NCI-H187 (cell line): Measurements from ENCODE around the gene MRPS31.

ENCODE experiments used
- DNase-seq, 2 experiments: peaks; one replicate each; lab custom pipeline; 2025; lab: John Stamatoyannopoulos, UW

Gene MRPS31

DNA sequence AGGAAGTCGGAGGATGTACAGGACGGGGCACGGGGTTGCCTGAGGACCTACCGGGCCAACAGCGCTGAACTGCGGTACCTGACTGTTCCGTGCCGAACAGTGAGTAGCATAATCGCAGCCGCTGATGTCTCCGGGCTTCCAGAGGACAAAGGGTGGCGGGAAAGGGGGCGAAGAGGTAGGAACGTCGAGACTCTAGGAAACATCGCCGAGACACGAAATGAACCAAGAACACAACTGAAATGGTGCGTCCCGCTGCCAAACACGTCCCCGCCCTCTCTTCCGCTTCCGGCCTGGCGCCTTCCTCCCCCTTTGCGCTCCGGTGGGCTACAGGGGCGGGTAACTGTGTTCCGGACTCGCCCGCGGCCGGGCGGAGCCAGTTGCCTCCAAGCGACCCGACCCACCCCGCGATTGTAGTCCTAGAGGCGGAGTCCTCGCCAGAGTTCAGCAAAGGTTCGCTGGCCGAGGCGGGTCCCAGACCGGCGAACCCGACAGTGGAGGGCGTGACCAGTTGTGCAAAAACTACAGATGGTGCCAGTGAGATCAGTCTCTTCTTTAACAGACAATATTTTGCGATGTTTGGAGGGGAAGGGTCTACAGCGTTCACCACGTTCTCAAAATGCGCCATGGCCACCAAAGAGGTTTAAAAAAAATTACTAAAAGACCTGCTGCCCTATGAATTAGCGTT lies at the start of gene MRPS31:
TSS of gene MRPS31 (minus strand) at position 257 of the 685 bp plus-strand sequence. CDS start at position 203, 54 bp downstream.
- DNase-seq = peak; percentile 89

DNA sequence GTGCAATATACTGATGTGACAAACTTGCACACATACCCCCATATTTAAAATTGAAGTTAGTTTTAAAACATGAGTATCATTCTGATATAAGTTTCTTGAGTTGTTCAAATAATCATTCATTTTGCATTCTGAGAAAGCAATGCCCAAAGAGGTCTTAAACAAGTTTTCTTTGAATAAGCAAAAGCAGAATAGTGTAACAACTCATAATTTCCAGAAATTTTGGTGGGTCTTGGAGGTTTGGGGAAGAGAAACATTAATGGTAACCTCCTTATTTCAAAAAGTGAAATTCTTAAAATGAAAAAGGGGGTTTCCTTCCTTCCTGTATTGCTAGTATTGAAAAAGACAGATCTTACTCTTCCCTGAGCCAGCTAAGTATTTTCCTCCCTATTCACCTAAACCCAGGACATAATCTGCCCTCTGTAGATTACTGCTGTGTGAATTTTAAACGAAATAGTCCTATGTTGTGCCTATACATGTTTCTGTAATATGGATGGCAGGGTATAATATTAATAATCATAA lies 48.9 kb upstream of the MRPS31 start:
- no peak for DNase-seq

DNA sequence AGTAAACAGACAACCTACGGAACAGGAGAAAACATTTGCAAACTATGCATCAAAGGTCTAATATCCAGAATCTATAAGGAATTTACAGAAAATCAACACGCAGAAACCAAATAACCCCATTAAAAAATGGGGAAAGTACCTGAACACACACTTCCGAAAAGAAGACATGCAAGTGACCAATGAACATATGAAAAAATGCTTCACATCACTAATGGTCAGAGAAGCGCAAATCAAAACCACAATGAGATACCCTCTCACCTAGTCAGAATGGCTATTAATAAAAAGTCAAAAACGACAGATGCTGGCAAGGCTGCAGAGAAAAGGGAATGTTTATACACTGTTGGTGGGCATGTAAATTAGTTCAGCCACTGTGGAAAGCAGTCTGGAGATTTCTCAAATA lies 47.9 kb upstream of the MRPS31 start:
- no peak for DNase-seq

DNA sequence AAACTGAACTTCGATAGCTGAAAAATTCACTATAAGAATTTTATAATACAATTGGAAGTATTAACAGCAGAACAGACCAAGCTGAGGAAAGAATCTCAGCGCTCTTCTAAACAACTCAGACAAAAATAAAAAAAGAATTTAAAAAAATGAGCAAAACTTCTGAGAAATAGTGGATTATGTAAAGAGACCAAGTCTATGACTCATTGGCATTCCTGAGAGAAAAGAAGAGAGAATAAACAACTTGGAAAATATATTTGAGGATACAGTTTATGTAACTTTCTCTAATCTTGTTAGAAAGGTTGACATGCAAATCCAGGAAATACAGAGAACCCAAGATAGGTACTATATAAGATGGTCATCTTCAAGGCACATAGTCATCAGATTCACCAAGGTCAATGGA lies 43.8 kb upstream of the MRPS31 start:
- no peak for DNase-seq

DNA sequence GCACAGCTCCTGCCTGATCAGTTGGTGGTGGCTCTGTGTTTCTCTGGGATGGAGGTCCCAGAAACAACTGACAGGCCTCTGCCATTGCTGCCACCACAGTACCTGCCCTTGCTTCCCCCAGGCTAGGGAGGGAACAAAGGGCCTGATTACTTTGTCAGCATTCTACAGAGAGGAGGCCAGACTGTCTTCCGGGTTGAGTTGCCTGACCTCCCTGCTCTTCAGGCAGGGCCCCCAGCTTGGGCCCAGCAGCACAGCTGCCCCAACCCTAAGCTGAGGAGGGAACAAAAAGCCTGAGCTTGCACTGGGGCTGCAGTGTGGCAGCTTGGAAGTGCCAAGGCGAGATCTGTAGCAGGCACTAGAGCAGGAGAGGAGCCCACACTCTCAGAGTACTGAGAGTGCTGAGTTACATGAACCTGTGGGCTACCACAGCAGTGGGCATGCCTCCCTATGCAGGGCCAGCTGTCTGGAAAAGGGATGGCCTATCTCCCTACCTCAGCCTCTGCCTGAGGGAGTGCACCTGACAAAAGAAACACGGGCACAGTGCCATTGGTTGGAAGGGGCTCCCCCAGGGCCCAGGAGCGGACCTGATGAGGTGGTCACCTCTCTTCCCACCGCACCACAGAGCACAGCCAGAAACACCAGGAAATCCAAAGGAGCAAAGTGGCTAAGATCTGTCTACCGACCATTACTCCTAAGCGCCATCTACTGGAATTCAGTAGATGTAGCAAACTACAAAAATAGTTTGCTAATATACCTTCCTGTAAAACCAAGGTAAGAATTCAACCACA lies 42.9 kb upstream of the MRPS31 start:
- DNase-seq = no peak

DNA sequence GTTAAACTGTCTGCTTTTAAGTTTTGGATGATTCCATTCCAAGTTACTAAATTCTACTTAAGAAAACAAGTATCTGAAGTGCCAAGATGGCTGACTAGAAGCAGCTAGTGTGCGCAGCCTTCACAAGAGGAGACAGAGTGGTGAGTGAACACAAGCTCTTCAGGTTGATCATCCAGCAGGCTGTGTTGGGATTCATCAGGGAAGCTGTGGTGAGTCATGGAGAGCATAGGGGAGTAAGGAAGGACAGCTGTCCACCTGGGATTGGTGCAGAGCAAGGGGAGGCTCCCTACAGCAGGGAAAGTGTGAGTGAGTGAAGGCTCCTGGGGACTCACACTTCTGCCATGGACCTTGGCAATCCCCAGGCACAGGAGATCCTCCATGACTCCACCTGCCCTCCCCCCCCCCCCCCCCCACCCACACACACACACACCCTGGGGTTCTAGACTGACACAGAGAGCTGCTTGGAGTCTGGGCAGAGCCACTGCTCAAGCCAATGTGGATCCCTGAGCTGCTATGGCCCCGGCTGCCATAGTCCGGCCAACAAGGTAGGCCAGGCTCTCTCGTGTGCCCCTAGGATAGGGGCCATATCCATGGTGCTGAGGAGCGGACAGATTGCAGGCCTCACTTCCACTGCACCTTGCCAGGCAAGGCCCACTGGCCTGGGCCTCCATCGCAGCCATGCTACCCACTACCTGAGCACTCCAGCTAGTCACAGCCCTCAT lies 41.9 kb upstream of the MRPS31 start:
- no peak for DNase-seq

DNA sequence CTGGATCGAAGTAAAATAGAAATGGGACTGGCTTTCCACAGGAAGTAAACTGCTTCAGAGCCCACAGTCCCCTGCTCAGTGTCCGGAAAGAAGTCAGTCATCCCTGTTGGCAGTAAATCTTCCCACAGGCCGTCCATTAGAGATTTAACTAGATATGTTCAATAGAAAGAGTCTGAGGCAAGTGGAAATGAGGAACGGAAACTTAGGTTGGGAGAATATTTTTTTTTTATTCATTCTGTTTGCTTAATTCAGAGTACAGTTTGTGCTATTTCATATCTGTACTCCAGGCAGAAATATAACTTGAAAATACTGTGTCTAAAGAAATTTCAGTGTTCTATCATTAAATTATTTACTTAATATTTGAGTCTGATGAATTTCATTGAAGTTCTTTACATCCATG lies 41.1 kb upstream of the MRPS31 start:
- DNase-seq = no peak

DNA sequence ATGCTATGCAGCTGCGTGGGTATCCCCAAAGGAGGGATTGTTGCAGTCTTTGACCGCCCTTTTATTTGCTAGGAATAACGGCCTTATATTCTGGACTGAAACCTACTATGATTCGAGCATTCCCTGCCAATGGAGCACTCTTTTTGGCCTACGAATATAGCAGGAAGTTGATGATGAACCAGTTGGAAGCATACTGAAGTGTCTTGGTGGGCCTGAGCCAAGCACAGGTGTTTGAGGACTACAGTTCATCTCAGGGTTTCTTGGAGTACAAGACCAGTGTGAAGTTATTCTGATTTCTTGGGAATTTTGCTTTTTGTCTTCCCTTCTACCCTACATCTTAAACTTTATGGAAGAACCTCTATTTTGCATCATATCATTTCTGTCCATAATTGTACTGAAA lies 38.5 kb upstream of the MRPS31 start:
- no peak for DNase-seq

DNA sequence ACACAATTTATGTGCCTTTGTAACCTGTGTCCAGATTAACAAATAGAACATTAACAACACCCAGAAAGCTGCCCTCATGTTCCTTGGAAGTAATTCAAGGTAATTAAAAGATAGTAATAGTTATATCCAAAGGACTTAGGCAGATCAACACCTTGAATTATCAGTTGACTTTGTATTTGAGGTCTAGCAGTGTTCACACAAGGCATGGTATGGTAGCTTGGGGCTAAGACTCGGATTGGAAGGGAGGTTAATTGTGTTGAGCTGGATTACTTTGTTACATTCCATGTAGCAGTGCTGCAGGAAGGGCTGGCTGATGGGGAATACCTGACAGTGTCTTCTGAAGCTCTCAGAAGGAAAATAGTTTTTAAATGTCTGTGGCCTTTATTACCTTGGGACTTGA lies 35.3 kb upstream of the MRPS31 start:
- no peak for DNase-seq

DNA sequence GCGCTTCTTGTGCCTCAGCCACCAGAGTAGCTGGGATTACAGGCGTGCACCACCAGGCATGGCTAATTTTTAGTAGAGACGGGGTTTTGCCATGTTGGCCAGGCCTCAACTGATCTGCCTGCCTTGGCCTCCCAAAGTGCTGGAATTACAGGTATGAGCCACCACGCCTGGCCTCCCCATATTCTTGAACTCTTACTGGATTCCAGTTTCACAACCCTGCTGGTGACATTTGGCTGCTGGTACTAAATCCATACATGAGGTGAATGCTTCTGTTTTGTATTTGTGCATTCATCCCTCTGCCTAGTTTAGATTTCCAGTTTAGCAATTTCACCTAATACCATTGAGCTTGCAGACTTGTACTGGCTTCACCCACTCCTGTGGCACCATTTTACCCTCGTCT lies 32.3 kb upstream of the MRPS31 start:
- no peak for DNase-seq

DNA sequence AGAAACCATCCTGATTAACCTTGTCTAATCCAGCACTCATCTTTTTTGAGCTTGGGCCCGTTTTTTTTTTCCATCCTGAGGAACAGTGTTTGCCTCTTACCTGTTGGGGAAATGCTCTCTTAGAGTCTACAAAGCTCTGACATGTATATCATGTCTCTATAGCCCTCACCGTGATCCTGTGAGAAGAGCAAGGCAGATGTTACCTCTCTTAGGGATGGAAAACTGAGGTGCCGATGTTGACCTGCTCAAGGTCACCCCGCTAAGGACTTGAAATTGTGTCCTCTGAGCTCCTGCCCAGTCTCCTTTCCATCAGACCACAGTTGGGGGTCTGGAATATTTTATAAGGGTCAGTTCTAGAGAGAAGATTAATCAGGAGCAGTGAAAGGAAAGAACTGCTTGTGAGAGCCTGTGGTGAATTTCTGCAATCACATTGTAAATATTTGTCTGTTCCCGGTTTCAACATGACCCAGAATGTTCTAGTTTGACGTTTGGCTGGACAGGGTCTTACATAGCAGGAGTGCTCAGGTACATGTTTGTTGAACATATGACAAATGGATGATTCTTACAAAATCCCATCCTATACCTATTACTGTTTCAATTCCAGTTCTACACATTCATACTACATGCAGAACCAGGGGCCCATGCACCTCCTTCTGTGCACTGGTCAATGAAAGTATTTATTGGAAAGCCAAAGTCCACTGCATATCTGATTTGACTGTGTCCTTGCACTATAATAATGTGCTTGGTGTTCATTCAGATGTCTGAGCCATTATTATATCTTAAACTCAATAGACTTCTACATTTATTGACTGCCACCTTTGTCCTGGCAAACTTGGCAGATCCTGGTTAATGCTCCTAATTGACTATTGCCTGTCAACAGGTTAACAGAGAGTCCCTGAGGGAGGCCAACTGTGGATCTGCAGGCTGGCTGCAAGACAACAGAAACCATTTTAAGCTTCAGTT lies 30.5 kb upstream of the MRPS31 start:
- no peak for DNase-seq

DNA sequence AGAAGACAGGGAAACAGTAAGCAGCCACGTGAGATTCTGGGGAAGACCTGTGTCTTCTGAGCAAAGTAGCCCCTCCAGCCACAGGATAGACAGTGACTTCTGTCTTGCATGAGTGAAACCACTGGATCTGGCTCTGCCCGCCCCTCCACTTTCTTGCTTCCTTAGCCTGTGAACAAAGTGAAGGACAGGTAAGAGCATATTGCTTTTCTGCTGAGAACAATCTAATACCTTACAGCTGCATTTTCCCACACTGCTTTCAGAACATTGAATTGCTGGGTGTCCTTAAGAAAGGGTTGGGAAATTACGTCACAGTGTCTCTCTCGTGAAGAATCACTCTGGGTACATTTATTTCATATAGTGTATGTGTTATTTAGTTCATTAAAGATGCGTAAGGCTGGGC lies 29.6 kb upstream of the MRPS31 start:
- no peak for DNase-seq

DNA sequence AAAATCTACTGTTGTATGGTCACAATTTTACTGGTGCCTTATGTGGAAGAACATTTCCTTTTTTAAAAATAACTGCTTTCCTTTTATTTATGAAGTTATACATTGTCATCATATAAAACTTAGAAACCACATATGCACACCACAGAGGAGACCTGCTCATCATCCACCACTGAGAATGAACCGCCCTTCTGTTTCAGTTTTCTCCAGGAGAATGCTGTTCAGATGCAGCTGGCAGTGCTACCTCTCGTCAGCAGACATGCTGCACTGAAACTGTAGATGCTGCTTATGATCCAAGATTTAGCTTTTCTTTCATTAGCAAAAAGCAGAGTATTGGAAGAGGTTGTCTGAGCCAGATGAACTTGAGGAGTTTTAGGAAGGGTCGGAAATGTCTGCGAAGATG lies 28.5 kb upstream of the MRPS31 start:
- no peak for DNase-seq

DNA sequence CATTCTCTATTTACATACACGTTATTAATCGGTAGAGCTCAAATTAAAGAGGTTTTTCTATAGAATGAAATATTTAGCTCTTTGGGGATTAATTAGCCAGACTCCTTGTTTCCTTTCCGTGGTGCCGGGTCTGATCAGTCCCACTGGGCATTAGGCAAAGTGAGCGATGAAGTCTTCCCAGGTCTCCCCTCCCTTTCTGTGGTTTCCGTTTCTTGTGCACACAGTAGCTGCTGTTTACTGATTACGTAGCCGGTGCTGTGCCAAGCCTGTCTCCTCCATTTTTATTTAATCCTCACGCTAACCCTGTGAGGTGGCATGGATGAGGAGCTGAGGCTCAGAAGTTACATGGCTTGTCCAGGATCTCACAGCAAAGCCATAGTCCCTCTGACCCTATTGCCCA lies 27.4 kb upstream of the MRPS31 start:
- DNase-seq = no peak

DNA sequence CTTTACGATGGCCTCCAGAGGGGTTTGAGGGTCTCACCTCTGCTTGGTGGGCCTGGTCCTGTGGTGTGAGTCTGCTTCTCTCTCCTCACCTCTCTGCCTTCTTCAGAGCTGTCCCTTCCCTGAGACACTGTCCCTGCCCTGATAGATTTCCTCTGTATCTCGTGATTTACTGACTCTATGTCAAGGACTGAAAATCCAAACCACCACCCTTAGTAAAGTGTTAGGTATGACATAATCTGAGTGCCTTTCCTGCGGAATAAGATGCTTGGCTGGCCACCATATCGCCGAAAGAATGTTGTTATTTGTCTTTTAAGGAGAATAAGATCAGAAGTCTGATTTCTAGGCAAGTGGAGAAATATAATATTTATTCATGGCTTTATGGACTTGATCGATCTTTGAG lies 25.7 kb upstream of the MRPS31 start:
- DNase-seq = no peak

DNA sequence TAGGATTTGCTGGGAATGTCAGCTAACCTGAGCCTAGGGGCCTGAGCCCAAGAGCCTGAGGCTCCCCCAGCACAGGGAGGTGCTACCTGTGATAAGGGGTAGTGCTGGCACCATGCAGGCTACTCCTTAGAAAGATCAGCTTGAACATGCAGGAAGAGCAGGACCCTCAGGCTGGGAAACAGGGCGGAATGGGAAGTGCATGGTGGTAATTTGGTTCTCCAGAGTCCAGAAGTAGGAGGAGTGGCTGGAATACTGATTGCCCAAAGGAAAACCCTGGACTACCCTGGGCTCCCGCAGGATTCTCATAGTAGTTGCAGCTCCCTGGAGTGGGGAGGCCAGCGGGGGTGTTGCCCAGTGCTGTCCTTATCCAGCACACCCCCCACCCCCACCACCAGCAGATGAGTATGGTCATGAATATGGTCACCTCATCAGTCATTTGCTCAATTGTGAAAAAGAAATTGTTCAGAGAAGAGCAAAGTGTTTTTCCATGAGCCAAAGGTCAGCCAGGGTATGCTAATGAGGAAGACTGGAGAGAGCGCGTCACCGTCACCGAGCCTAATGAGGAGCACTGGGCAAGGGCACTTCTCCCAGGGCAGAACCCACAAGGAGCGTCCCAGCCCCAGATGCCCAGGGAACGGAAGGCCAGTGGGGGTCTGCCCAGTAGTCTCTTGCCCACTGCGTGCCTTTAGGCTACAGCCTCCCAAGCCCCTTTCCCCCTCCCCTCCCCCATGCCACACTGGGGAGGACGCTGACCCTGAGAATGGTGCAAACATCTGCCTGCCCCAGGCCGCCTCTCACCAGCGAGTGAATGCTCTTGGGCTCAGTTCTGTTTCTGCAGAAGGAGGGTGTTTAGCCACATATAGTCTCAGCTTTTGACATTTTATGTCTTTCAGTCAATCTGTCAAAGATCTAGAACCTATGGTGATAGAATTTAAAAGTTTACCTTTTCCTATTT lies 23.7 kb upstream of the MRPS31 start:
- no peak for DNase-seq

DNA sequence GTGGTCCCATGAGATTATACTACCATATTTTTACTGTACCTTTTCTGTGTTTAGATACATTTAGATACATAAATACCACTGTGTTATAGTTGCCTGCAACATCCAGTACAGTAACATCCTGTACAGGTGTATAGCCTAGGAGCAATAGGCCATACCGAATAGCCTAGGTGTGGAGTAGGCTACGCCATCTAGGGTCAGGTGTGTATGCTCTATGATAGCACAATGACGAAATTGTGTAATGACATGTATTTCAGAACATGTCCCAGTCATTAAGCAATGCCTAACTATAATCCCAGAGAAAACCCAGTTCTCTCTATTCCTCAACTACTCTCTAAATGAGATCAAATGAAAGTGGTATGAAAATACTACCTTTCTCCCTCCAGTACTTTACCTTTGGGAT lies 22.3 kb upstream of the MRPS31 start:
- DNase-seq = no peak

DNA sequence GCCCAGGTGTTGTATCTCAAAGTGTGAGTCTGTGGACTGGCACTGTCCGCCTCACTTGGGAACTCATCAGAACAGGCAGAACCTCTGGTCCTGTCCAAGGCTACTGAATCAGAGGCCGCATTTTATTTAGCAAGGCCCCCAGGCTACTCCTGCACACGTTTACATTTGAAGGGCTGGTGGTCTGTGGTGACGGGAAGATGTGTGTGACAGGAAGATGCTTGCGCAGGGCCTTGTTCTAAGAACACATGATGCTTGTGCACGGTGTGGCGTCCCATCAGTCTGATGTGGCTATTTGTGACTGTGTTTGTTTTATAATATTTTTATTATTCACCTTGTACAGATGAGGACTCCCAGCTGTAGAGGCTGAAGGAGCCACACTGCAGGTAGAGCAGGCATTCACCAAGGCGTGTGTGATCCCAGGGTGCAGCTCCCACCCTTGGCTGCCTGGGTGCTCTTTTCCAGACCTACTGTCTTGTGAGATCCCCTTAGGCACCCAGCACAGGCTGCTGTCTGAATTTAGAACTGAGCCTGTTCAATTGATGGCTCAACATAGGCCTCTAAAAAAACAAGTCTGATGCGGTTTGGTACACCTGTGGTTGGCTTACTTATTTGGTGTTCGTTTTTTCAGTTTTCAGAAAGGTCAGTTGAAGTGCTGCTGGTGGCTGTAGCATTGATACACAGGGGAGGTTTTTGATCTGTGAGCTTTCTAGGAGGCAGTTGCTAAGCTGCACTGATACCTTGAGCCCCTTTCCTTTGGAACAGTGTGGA lies 21.5 kb upstream of the MRPS31 start:
- no peak for DNase-seq

DNA sequence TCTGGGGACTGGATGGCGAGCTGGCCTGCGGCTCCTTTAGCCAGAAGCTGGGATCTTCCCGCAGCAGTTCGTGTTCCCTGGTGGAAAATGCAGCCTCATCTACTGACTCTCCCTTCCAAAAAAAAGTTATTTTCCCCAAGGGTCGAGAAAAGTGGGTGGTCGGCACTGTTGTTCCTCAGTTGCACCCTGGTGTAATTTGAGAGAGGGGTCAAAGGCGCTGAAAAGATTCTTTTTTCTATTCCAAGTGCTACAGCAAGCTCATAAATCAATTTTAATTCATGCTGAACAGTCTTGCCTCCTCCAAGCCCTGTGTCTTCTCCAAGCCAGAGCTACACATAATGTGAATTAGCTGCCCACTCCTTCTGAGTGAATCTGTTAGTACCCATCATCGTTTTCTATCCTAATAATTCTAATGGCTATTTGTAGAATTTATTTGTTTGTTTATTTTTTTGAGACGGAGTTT lies 19.2 kb upstream of the MRPS31 start:
- DNase-seq = no peak
